ENCODE measurements around the gene LIN37. TPM values are rescaled to one million over a fixed set of nuclear protein-coding genes. Genes with fewer than 3 reads are reported as not detected.
A peak's percentile ranks its signal among the peaks of the same experiment; 100 is the strongest.

The LIN37 gene
- total and polyA plus RNA-seq, 2 of the 13 experiments (the other 11 are each of a cell fraction or from before 2014, with no cell fraction given) = 6.3 to 8.7 TPM

DNA sequence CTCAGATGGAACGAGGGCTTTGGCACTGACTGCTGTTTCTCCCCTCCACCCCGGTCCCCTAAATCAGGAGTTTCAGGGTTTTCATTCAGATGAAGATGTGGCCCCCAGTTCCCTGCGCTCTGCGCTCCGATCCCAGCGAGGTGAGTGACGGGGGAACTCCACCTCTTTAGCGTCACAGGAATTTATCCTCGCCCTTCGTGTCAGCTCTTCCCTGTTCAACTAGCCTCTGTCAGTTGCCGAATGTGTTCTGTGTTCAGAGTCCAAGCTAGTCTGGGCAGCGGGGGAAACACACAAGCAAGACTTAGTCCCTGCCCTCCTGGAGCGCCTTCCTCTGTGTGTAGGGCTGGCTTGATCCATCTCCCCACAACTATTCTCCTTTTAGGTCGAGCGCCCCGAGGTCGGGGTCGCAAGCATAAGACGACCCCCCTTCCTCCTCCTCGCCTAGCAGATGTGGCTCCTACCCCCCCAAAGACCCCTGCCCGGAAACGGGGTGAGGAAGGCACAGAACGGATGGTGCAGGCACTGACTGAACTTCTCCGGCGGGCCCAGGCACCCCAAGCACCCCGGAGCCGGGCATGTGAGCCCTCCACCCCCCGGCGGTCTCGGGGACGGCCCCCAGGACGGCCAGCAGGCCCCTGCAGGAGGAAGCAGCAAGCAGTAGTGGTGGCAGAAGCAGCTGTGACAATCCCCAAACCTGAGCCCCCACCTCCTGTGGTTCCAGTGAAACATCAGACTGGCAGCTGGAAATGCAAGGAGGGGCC lies 28.8 kb upstream of the LIN37 start (continued):
- TF ChIP-seq, protein P1, sequence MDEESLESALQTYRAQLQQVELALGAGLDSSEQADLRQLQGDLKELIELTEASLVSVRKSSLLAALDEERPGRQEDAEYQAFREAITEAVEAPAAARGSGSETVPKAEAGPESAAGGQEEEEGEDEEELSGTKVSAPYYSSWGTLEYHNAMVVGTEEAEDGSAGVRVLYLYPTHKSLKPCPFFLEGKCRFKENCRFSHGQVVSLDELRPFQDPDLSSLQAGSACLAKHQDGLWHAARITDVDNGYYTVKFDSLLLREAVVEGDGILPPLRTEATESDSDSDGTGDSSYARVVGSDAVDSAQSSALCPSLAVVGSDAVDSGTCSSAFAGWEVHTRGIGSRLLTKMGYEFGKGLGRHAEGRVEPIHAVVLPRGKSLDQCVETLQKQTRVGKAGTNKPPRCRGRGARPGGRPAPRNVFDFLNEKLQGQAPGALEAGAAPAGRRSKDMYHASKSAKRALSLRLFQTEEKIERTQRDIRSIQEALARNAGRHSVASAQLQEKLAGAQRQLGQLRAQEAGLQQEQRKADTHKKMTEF (CRISPR knock-in tag; IDR thresholded peaks at IDR 0.05) = 0 out of 2 replicates have a peak, but pooled peaks have one; percentile 31
- TF ChIP-seq ZNF329 (CRISPR knock-in tag; IDR thresholded peaks at IDR 0.05; ENCODE audit: low read depth) (no peak), FUBP1 (CRISPR knock-in tag; IDR thresholded peaks at IDR 0.05; ENCODE audit: borderline replicate concordance) (no peak), MAZ (IDR thresholded peaks at IDR 0.05; ENCODE audit: borderline replicate concordance, low read depth, low read length) (0 out of 2 replicates have a peak, but pooled peaks have one; percentile 38), MAZ (CRISPR knock-in tag; IDR thresholded peaks at IDR 0.05; ENCODE audit: low read depth) (no peak), NFIC (IDR thresholded peaks at IDR 0.05; ENCODE audit: low read length) (no peak), KDM2A (CRISPR knock-in tag; IDR thresholded peaks at IDR 0.05; ENCODE audit: borderline replicate concordance, low read depth) (0 out of 2 replicates have a peak, but pooled peaks have one; percentile 20), LCORL (IDR thresholded peaks at IDR 0.05) (no peak), LCORL (CRISPR knock-in tag; IDR thresholded peaks at IDR 0.05) (peak; percentile 70), FOXO1 (CRISPR knock-in tag; IDR thresholded peaks at IDR 0.05) (0 out of 2 replicates have a peak, but pooled peaks have one; percentile 18), ETV5 (CRISPR knock-in tag; IDR thresholded peaks at IDR 0.05; ENCODE audit: borderline replicate concordance) (no peak), HNF4G (IDR thresholded peaks at IDR 0.05; ENCODE audit: borderline replicate concordance, low read depth, low read length) (peak; percentile 29; the same call in 1 of the 2 replicates), HNF4G (CRISPR knock-in tag; IDR thresholded peaks at IDR 0.05; ENCODE audit: borderline replicate concordance, low read depth) (no peak), SP5 (CRISPR knock-in tag; IDR thresholded peaks at IDR 0.05; ENCODE audit: borderline replicate concordance, low read depth) (peak; percentile 66; the same call in 1 of the 2 replicates)
- TF ChIP-seq, protein P2, sequence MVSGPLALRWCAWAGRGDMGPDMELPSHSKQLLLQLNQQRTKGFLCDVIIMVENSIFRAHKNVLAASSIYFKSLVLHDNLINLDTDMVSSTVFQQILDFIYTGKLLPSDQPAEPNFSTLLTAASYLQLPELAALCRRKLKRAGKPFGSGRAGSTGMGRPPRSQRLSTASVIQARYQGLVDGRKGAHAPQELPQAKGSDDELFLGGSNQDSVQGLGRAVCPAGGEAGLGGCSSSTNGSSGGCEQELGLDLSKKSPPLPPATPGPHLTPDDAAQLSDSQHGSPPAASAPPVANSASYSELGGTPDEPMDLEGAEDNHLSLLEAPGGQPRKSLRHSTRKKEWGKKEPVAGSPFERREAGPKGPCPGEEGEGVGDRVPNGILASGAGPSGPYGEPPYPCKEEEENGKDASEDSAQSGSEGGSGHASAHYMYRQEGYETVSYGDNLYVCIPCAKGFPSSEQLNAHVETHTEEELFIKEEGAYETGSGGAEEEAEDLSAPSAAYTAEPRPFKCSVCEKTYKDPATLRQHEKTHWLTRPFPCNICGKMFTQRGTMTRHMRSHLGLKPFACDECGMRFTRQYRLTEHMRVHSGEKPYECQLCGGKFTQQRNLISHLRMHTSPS (CRISPR knock-in tag; IDR thresholded peaks at IDR 0.05; ENCODE audit: low read depth) = no peak
